ENCODE measurements around the gene AHCYL2. TPM values are rescaled to one million over a fixed set of nuclear protein-coding genes. Genes with fewer than 3 reads are reported as not detected.
"Not testable (repeated sequence)": the region's sequence is repeated elsewhere in the genome, so short reads cannot be mapped to it uniquely, and the experiment has no call there.

The AHCYL2 gene
- total RNA-seq, 1 donor from 2014 or later: 39.3 TPM

- Histone ChIP-seq H2AFZ (replicated peaks) (no peak overlapping the region), H3K9ac (no peak overlapping the region), H3K79me2 (ENCODE audit: low read depth) (no peaks in the 10 kb centered on the region), H3F3A (ENCODE audit: low read depth) (no peaks in the 10 kb centered on the region), H3K4me1 (peaks cover 4% of the 10 kb centered on the region), H4K20me1 (ENCODE audit: low read depth) (no peaks in the 10 kb centered on the region), H3K9me3 (ENCODE audit: low read depth) (no peaks in the 10 kb centered on the region), H3K36me3 (peaks cover 7% of the 10 kb centered on the region), H3K4me3 (no peak overlapping the region), H3K4me2 (no peak overlapping the region), H3K27ac (no peak overlapping the region), H3K27me3 (no peaks in the 10 kb centered on the region)
- Mint-ChIP-seq H3K27ac (no peak overlapping the region), H3K27me3 (ENCODE audit: insufficient read depth, low read depth) (no peaks in the 10 kb centered on the region), H3K36me3 (peaks cover 29% of the 10 kb centered on the region), H3K9me3 (no peaks in the 10 kb centered on the region), H3K4me1 (peaks cover 10% of the 10 kb centered on the region), H3K4me3 (no peak overlapping the region)
- no peak for DNase-seq (ENCODE audit: low spot score)
- TF ChIP-seq EZH2 (IDR thresholded peaks at IDR 0.05) (no peak), EZH2phosphoT487 (IDR thresholded peaks at IDR 0.05) (no peak)
- TF ChIP-seq, protein P1, sequence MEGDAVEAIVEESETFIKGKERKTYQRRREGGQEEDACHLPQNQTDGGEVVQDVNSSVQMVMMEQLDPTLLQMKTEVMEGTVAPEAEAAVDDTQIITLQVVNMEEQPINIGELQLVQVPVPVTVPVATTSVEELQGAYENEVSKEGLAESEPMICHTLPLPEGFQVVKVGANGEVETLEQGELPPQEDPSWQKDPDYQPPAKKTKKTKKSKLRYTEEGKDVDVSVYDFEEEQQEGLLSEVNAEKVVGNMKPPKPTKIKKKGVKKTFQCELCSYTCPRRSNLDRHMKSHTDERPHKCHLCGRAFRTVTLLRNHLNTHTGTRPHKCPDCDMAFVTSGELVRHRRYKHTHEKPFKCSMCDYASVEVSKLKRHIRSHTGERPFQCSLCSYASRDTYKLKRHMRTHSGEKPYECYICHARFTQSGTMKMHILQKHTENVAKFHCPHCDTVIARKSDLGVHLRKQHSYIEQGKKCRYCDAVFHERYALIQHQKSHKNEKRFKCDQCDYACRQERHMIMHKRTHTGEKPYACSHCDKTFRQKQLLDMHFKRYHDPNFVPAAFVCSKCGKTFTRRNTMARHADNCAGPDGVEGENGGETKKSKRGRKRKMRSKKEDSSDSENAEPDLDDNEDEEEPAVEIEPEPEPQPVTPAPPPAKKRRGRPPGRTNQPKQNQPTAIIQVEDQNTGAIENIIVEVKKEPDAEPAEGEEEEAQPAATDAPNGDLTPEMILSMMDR (IDR thresholded peaks at IDR 0.05): no peak
Measured at GRCh38 chr7:129405527-129405926, 180.7 kb downstream of the AHCYL2 start.

- not testable (repeated sequence) for H2AFZ ChIP-seq (replicated peaks); H3K4me3 ChIP-seq; H3K79me2 ChIP-seq (ENCODE audit: low read depth); H3K27me3 ChIP-seq; H3K4me3 Mint-ChIP-seq; H3K9me3 ChIP-seq (ENCODE audit: low read depth); H3K27ac ChIP-seq; H3F3A ChIP-seq (ENCODE audit: low read depth); H4K20me1 ChIP-seq (ENCODE audit: low read depth); H3K4me2 ChIP-seq; H3K4me1 Mint-ChIP-seq; H3K27ac Mint-ChIP-seq; H3K4me1 ChIP-seq; DNase-seq (ENCODE audit: low spot score); H3K27me3 Mint-ChIP-seq (ENCODE audit: insufficient read depth, low read depth); H3K9ac ChIP-seq; H3K36me3 ChIP-seq; H3K9me3 Mint-ChIP-seq
- H3K36me3 Mint-ChIP-seq: peaks cover 44% of the 10 kb centered on the region
Measured at GRCh38 chr7:129410238-129410637, 185.4 kb downstream of the AHCYL2 start.

GRCh38 chr7:129412501-129412900 lies 187.7 kb downstream of the AHCYL2 start:
- no peaks in the 10 kb centered on the region for H4K20me1 ChIP-seq (ENCODE audit: low read depth)
- no peak for DNase-seq (ENCODE audit: low spot score)
- Mint-ChIP-seq H3K36me3 (peaks cover 41% of the 10 kb centered on the region), H3K9me3 (peaks cover 3% of the 10 kb centered on the region), H3K4me3 (no peak overlapping the region), H3K27ac (no peak overlapping the region), H3K4me1 (peaks cover 10% of the 10 kb centered on the region), H3K27me3 (ENCODE audit: insufficient read depth, low read depth) (peaks cover 3% of the 10 kb centered on the region)
- H3F3A ChIP-seq (ENCODE audit: low read depth): no peaks in the 10 kb centered on the region
- H3K79me2 ChIP-seq (ENCODE audit: low read depth): no peaks in the 10 kb centered on the region
- TF ChIP-seq EZH2phosphoT487 (IDR thresholded peaks at IDR 0.05) (no peak), EZH2 (IDR thresholded peaks at IDR 0.05) (no peak)
- TF ChIP-seq, protein P1 (IDR thresholded peaks at IDR 0.05): no peak
- H3K9me3 ChIP-seq (ENCODE audit: low read depth): no peaks in the 10 kb centered on the region
- no peak overlapping the region for H3K27ac ChIP-seq
- H3K4me3 ChIP-seq: no peak overlapping the region
- no peak overlapping the region for H3K4me2 ChIP-seq
- no peaks in the 10 kb centered on the region for H3K27me3 ChIP-seq
- H2AFZ ChIP-seq (replicated peaks): no peak overlapping the region
- no peaks in the 10 kb centered on the region for H3K36me3 ChIP-seq
- H3K9ac ChIP-seq: no peak overlapping the region
- H3K4me1 ChIP-seq: peaks cover 4% of the 10 kb centered on the region

GRCh38 chr7:129417073-129417472 lies 192.2 kb downstream of the AHCYL2 start:
- no peak overlapping the region for H2AFZ ChIP-seq (replicated peaks)
- no peaks in the 10 kb centered on the region for H3K9me3 ChIP-seq (ENCODE audit: low read depth)
- H3K27ac Mint-ChIP-seq: no peak overlapping the region
- TF ChIP-seq, protein P1 (IDR thresholded peaks at IDR 0.05): no peak
- TF ChIP-seq EZH2phosphoT487 (IDR thresholded peaks at IDR 0.05) (no peak), EZH2 (IDR thresholded peaks at IDR 0.05) (no peak)
- no peaks in the 10 kb centered on the region for H3K4me1 Mint-ChIP-seq
- no peaks in the 10 kb centered on the region for H3F3A ChIP-seq (ENCODE audit: low read depth)
- no peaks in the 10 kb centered on the region for H3K79me2 ChIP-seq (ENCODE audit: low read depth)
- no peak overlapping the region for H3K4me3 ChIP-seq
- no peaks in the 10 kb centered on the region for H3K9me3 Mint-ChIP-seq
- no peaks in the 10 kb centered on the region for H3K4me1 ChIP-seq
- H3K9ac ChIP-seq: no peak overlapping the region
- H3K36me3 Mint-ChIP-seq: peaks cover 28% of the 10 kb centered on the region
- H3K27ac ChIP-seq: no peak overlapping the region
- no peaks in the 10 kb centered on the region for H3K27me3 ChIP-seq
- H3K4me3 Mint-ChIP-seq: no peak overlapping the region
- peaks cover 3% of the 10 kb centered on the region for H3K27me3 Mint-ChIP-seq (ENCODE audit: insufficient read depth, low read depth)
- no peak for DNase-seq (ENCODE audit: low spot score)
- no peaks in the 10 kb centered on the region for H3K36me3 ChIP-seq
- no peak overlapping the region for H3K4me2 ChIP-seq
- H4K20me1 ChIP-seq (ENCODE audit: low read depth): no peaks in the 10 kb centered on the region
